Effector memory CD4-positive, alpha-beta T cell (primary cell): ENCODE data around the gene H6PD.

Experiments
- DNase-seq, 3 donors: peaks; one replicate each; pipeline ENCODE4 v3.0.0-alpha.2; 2020
- H3K27ac ChIP-seq: 2 replicates; pipeline ENCODE4 v1.7.0; 2013; ENCODE audit warnings: mild to moderate bottlenecking, low read length, moderate library complexity; ENCODE audit not compliant: insufficient read depth, poor library complexity, severe bottlenecking
- H3K27me3 ChIP-seq: replicated peaks from 2 replicates; pipeline ENCODE4 v1.7.0; 2013; ENCODE audit warnings: mild to moderate bottlenecking, low read length; ENCODE audit not compliant: insufficient read depth, control insufficient read depth, poor library complexity, severe bottlenecking
- H3K36me3 ChIP-seq: 2 replicates; pipeline ENCODE4 v1.7.0; 2013; ENCODE audit warnings: mild to moderate bottlenecking, low read length, moderate library complexity; ENCODE audit not compliant: control insufficient read depth, insufficient read depth
- H3K4me1 ChIP-seq: 2 replicates; pipeline ENCODE4 v1.7.0; 2013; ENCODE audit warnings: low read length, mild to moderate bottlenecking; ENCODE audit not compliant: control insufficient read depth, insufficient read depth, poor library complexity, severe bottlenecking
- H3K4me3 ChIP-seq: 2 replicates; pipeline ENCODE4 v1.7.0; 2013; ENCODE audit warnings: low read length, low read depth, mild to moderate bottlenecking; ENCODE audit not compliant: insufficient read depth, poor library complexity, severe bottlenecking
- H3K9me3 ChIP-seq: 2 replicates; pipeline ENCODE4 v1.7.0; 2013; ENCODE audit warnings: mild to moderate bottlenecking, low read length, moderate library complexity; ENCODE audit not compliant: control insufficient read depth

The H6PD gene

DNA sequence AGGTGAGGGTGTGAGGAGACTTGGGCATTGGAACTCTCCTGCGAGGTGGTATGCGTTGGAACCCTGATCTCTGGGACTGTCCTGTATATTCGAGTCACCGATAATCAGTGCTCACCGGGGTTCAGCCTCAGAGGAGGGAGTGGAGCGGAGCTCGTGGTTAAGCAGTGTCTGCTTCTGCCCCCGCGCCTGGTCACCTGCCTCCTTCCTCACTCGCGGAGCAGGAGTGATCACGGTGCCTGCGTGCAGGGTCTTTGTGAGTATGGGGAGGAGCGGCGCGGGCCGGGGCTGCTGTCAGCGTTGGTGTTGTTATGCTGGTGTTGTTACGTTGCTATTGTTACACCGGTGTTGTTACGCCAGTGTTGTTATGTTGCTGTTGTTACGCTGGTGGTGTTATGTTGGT, 23.3 kb downstream of the H6PD start:
- Histone ChIP-seq H3K36me3 (peaks cover 20% of the 10 kb centered on the region), H3K9me3 (no peaks in the 10 kb centered on the region), H3K4me1 (no peaks in the 10 kb centered on the region), H3K27ac (no peak overlapping the region), H3K4me3 (no peak overlapping the region), H3K27me3 (no peaks in the 10 kb centered on the region)
- DNase-seq = no peak

DNA sequence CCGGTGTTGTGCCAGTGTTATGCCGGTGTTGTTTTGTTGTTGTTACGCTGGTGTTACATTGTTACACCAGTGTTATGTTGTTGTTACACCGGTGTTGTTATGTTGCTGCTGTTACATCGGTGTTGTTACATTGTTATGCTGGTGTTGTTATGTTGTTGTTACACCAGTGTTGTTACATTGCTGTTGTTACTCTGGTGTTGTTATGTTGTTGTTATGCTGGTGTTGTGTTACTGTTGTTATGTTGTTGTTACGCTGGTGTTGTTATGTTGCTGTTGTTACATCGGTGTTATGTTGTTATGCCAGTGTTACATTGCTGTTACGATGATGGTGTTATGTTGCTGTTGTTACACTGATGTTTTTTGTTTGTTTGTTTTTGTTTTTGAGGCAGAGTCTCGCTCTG, 24.1 kb downstream of the H6PD start:
- no peaks in the 10 kb centered on the region for H3K27me3 ChIP-seq
- DNase-seq = no peak
- no peak overlapping the region for H3K27ac ChIP-seq
- H3K4me1 ChIP-seq = no peaks in the 10 kb centered on the region
- H3K4me3 ChIP-seq = no peak overlapping the region
- H3K9me3 ChIP-seq = no peaks in the 10 kb centered on the region
- H3K36me3 ChIP-seq = peaks cover 27% of the 10 kb centered on the region

DNA sequence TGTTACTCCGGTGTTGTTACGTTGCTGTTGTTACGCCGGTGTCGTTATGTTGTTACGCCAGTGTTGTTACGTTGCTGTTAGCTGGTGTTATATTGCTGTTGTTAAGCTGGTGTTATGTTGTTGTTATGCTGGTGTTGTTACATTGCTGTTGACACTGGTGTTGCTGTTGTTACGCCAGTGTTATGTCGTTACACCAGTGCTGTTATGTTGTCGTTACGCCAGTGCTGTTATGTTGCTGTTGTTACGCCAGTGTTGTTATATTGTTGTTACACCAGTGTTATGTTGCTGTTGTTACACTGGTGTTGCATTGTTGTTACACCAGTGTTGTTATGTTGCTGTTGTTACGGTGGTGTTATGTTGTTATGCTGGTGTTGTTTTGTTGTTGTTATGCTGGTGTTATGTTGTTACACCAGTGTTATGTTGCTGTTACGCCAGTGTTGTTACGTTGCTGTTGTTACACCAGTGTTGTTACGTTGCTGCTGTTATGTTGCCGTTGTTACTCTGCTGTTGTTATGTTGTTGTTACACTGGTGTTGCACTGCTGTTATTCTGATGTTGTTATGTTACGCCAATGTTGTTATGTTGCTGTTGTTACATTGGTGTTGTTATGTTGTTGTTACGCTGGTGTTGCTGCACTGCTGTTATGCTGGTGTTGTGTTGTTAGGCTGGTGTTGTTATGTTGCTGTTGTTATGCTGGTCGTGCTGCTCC, 25.6 kb downstream of the H6PD start:
- no peak for DNase-seq
- H3K36me3 ChIP-seq = peaks cover 43% of the 10 kb centered on the region
- H3K9me3 ChIP-seq = no peaks in the 10 kb centered on the region
- no peak overlapping the region for H3K27ac ChIP-seq
- H3K27me3 ChIP-seq = no peaks in the 10 kb centered on the region
- H3K4me3 ChIP-seq = no peak overlapping the region
- H3K4me1 ChIP-seq = no peaks in the 10 kb centered on the region

DNA sequence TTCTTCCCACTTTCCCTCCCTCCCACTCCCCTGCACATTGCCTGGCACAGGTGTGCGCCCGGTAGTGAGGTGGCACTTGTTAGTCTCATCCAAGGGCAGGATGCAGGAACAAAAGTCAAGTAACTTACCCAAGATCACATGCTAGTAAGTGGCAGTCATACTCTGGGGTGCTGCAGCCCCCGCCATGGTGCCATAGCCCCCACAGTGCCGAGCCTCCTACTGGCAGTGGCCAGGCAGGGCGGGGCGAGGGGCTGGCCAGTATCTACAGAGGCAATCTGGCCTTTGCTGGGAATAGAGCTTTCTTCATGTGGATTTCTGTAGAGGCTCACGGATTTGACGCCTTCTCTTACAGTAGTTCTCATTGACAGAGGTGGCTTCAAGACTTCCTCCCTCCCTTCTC, 26.9 kb downstream of the H6PD start:
- Histone ChIP-seq H3K9me3 (no peaks in the 10 kb centered on the region), H3K36me3 (peaks cover 42% of the 10 kb centered on the region), H3K27ac (no peak overlapping the region)

DNA sequence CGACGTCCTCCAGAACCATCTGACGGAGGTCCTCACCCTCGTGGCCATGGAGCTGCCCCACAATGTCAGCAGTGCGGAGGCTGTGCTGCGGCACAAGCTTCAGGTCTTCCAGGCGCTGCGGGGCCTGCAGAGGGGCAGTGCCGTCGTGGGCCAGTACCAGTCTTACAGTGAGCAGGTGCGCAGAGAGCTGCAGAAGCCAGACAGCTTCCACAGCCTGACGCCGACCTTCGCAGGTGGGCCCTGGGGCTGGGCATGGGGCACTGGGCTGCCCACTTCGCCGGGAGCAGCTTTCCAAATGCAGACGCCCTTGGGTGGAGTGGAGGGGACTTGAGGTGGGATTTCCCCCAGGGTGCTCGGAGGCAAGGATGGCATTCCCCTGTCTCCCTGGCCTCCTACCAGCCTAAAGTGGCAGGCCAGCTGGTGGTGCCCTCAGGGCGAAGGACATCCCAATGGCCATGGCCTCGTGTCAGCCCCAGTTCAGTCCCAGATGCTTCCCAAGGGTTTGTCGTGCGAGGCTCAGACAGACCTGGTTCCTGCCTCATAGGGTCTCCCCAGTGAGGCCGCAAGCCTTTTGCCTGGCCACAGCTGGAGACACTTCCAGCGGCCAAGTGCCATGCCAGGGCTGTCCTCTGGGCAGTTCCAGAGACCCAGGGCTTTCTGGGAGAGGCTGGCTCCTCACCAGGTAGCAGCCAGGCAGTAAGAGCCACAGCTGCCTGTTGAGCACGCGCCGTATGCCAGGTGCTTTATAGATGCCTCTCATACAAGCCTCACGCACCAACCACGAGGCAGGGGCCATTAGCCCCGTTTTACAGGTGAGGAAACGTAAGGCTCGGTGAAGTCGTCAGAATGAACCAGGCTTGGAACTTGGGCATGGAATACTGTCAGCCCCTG, 27.8 kb downstream of the H6PD start:
- no peaks in the 10 kb centered on the region for H3K4me1 ChIP-seq
- no peaks in the 10 kb centered on the region for H3K27me3 ChIP-seq
- H3K27ac ChIP-seq = no peak overlapping the region
- H3K4me3 ChIP-seq = no peak overlapping the region
- no peak for DNase-seq
- peaks cover 42% of the 10 kb centered on the region for H3K36me3 ChIP-seq
- no peaks in the 10 kb centered on the region for H3K9me3 ChIP-seq

More for the DNA sequence above, 26.9 kb downstream of the H6PD start:
- Histone ChIP-seq H3K4me3 (no peak overlapping the region), H3K4me1 (no peaks in the 10 kb centered on the region), H3K27me3 (no peaks in the 10 kb centered on the region)
- no peak for DNase-seq

DNA sequence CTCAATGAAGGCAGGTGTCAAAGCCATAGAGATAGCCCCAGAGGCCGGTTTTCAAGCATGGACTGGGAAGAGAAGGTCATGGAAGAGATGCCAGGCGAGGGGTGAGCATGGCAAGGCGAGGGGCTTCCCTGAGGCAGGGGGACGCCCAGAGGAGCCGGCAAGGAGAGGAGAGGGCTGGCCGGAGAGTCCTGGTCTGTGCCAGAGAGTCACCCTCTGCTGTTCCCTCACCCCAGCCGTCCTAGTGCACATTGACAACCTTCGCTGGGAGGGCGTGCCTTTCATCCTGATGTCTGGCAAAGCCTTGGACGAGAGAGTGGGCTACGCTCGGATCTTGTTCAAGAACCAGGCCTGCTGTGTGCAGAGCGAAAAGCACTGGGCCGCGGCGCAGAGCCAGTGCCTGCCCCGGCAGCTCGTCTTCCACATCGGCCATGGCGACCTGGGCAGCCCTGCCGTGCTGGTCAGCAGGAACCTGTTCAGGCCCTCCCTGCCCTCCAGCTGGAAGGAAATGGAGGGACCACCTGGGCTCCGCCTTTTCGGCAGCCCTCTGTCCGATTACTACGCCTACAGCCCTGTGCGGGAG, 28.8 kb downstream of the H6PD start:
- Histone ChIP-seq H3K9me3 (no peaks in the 10 kb centered on the region), H3K4me3 (no peak overlapping the region), H3K27ac (no peak overlapping the region), H3K4me1 (no peaks in the 10 kb centered on the region), H3K36me3 (peaks cover 42% of the 10 kb centered on the region), H3K27me3 (no peaks in the 10 kb centered on the region)
- no peak for DNase-seq

DNA sequence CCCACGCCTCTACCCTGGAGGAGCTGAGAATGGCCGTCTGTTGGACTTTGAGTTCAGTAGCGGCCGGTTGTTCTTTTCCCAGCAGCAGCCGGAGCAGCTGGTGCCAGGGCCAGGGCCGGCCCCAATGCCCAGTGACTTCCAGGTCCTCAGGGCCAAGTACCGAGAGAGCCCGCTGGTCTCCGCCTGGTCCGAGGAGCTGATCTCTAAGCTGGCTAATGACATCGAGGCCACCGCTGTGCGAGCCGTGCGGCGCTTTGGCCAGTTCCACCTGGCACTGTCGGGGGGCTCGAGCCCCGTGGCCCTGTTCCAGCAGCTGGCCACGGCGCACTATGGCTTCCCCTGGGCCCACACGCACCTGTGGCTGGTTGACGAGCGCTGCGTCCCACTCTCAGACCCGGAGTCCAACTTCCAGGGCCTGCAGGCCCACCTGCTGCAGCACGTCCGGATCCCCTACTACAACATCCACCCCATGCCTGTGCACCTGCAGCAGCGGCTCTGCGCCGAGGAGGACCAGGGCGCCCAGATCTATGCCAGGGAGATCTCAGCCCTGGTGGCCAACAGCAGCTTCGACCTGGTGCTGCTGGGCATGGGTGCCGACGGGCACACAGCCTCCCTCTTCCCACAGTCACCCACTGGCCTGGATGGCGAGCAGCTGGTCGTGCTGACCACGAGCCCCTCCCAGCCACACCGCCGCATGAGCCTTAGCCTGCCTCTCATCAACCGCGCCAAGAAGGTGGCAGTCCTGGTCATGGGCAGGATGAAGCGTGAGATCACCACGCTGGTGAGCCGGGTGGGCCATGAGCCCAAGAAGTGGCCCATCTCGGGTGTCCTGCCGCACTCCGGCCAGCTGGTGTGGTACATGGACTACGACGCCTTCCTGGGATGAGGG, 29.7 kb downstream of the H6PD start:
- H3K36me3 ChIP-seq = peaks cover 45% of the 10 kb centered on the region

DNA sequence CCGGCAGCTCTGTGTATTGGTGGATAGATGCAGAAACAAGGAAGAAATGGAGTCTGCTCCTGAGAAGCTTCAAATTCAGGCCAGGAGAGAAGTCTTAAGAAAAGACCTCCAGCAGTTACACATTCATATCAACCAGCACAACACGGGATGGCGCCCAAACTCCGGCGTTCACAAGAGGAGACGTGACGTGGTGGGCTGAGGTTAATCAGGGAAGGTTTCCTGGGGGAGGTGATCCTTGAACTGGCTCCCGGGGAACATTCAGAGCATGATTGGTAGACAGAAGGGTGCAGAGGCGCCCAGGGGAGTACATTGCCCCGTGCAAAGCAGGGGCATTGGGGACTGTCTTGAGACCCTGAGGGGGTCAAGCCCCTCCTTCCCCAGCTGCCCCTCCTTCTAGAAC, 30.5 kb downstream of the H6PD start:
- H3K4me3 ChIP-seq = no peak overlapping the region
- H3K36me3 ChIP-seq = peaks cover 45% of the 10 kb centered on the region
- no peaks in the 10 kb centered on the region for H3K27me3 ChIP-seq

More for the DNA sequence above, 29.7 kb downstream of the H6PD start:
- Histone ChIP-seq H3K27ac (no peak overlapping the region), H3K4me3 (no peak overlapping the region), H3K4me1 (no peaks in the 10 kb centered on the region), H3K27me3 (no peaks in the 10 kb centered on the region), H3K9me3 (no peaks in the 10 kb centered on the region)
- DNase-seq = no peak

DNA sequence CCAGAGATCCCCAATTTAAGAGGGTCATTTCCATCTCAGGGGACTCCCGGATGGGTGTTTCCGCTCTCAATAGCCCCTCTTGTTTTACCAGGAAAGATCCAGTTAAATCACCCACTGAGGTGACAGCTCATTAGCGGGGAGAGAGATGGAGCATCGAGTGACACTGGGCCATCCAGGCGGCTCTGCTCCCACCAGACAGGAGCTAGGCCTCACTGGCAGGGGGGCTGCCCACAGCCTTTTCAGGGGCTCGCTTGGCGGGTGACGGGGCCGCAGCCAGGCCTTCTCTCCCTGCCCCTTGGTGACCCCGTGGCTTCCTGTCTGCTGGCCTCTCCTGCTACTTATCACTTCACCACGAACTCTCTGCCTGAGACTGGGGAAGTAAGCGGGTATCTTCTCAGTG, 31.4 kb downstream of the H6PD start:
- no peak for DNase-seq
- Histone ChIP-seq H3K27ac (no peak overlapping the region), H3K9me3 (no peaks in the 10 kb centered on the region), H3K4me1 (no peaks in the 10 kb centered on the region), H3K36me3 (peaks cover 45% of the 10 kb centered on the region), H3K27me3 (no peaks in the 10 kb centered on the region), H3K4me3 (no peak overlapping the region)

More for the DNA sequence above, 30.5 kb downstream of the H6PD start:
- Histone ChIP-seq H3K9me3 (no peaks in the 10 kb centered on the region), H3K4me1 (no peaks in the 10 kb centered on the region), H3K27ac (no peak overlapping the region)
- DNase-seq = no peak
